H9 (cell line): Measurements from ENCODE around the gene CAGE1. TPM values are rescaled to one million over a fixed set of nuclear protein-coding genes. Genes with fewer than 3 reads are reported as not detected.

Experiments
- DNase-seq: peaks from one replicate; pipeline ENCODE4 v3.0.0-alpha.2; 2017
- H2AFZ ChIP-seq: one replicate; pipeline ENCODE4 v1.6.1; 2013; ENCODE audit warnings: mild to moderate bottlenecking, low read length, control low read depth, moderate library complexity
- H2AK5ac ChIP-seq: 2 replicates; pipeline ENCODE4 v1.6.1; 2013; ENCODE audit warnings: low read length, control low read depth, mixed read lengths; ENCODE audit not compliant: insufficient read length
- H2BK120ac ChIP-seq: one replicate; pipeline ENCODE4 v1.6.1; 2013; ENCODE audit warnings: low read depth, mild to moderate bottlenecking, low read length, control low read depth, inconsistent platforms; ENCODE audit not compliant: poor library complexity, severe bottlenecking
- H2BK12ac ChIP-seq: 2 replicates; pipeline ENCODE4 v1.6.1; 2013; ENCODE audit warnings: low read length, control low read depth, mixed read lengths, low read depth; ENCODE audit not compliant: insufficient read length
- H2BK15ac ChIP-seq: 2 replicates; pipeline ENCODE4 v1.6.1; 2013; ENCODE audit warnings: low read depth, low read length, control low read depth
- H2BK20ac ChIP-seq: one replicate; pipeline ENCODE4 v1.6.1; 2013; ENCODE audit warnings: low read depth, mild to moderate bottlenecking, low read length, control low read depth, inconsistent platforms; ENCODE audit not compliant: poor library complexity, severe bottlenecking
- H2BK5ac ChIP-seq: 2 replicates; pipeline ENCODE4 v1.6.1; 2013; ENCODE audit warnings: low read length, control low read depth, mixed read lengths; ENCODE audit not compliant: insufficient read length
- H3K14ac ChIP-seq: 2 replicates; pipeline ENCODE4 v1.6.1; 2013; ENCODE audit warnings: low read length, control low read depth; ENCODE audit not compliant: insufficient read depth
- H3K18ac ChIP-seq: 2 replicates; pipeline ENCODE4 v1.6.1; 2013; ENCODE audit warnings: low read depth, mild to moderate bottlenecking, mixed read lengths, low read length, control low read depth; ENCODE audit not compliant: insufficient read length
- H3K23ac ChIP-seq: 2 replicates; pipeline ENCODE4 v1.6.1; 2013; ENCODE audit warnings: low read length, control low read depth, mixed read lengths, low read depth; ENCODE audit not compliant: insufficient read length
- H3K23me2 ChIP-seq: 2 replicates; pipeline ENCODE4 v1.6.1; 2013; ENCODE audit warnings: low read depth, mild to moderate bottlenecking, mixed read lengths, low read length, control low read depth; ENCODE audit not compliant: insufficient read length, poor library complexity, severe bottlenecking
- H3K27ac ChIP-seq: 2 replicates; pipeline ENCODE4 v1.5.1; 2013; ENCODE audit warnings: low read length, control low read depth, mixed read lengths, low read depth; ENCODE audit not compliant: insufficient read length
- H3K27me3 ChIP-seq: 2 replicates; pipeline ENCODE4 v1.6.1; 2013; ENCODE audit warnings: low read length, control low read depth, inconsistent platforms; ENCODE audit not compliant: insufficient read depth
- H3K4ac ChIP-seq: 2 replicates; pipeline ENCODE4 v1.6.1; 2013; ENCODE audit warnings: low read depth, mild to moderate bottlenecking, control low read depth, inconsistent platforms, low read length, moderate library complexity
- H3K4me1 ChIP-seq: 2 replicates; pipeline ENCODE4 v1.6.1; 2013; ENCODE audit warnings: low read length, control low read depth, inconsistent platforms; ENCODE audit not compliant: insufficient read depth
- H3K4me2 ChIP-seq: 2 replicates; pipeline ENCODE4 v1.6.1; 2013; ENCODE audit warnings: low read length, control low read depth, mixed read lengths; ENCODE audit not compliant: insufficient read length, insufficient read depth
- H3K56ac ChIP-seq: 2 replicates; pipeline ENCODE4 v1.6.1; 2013; ENCODE audit warnings: low read depth, mild to moderate bottlenecking, mixed read lengths, low read length, control low read depth; ENCODE audit not compliant: insufficient read length
- H3K79me1 ChIP-seq: 2 replicates; pipeline ENCODE4 v1.6.1; 2013; ENCODE audit warnings: low read depth, mild to moderate bottlenecking, moderate library complexity, low read length, control low read depth, inconsistent platforms; ENCODE audit not compliant: insufficient read depth, poor library complexity, severe bottlenecking
- H3K79me2 ChIP-seq: 2 replicates; pipeline ENCODE4 v1.6.1; 2013; ENCODE audit warnings: low read length, control low read depth, inconsistent platforms; ENCODE audit not compliant: insufficient read depth
- H3K9ac ChIP-seq: 2 replicates; pipeline ENCODE4 v1.6.1; 2013; ENCODE audit warnings: low read length, control low read depth, mixed read lengths; ENCODE audit not compliant: insufficient read length; ENCODE audit errors: extremely low read depth
- H3K9me3 ChIP-seq: one replicate; pipeline ENCODE4 v1.6.1; 2013; ENCODE audit warnings: low read depth, low read length, inconsistent platforms; ENCODE audit not compliant: control insufficient read depth
- H3T11ph ChIP-seq: one replicate; pipeline ENCODE4 v1.6.1; 2013; ENCODE audit warnings: mild to moderate bottlenecking, low read length, control low read depth, inconsistent platforms
- H4K20me1 ChIP-seq: one replicate; pipeline ENCODE4 v1.6.1; 2013; ENCODE audit not compliant: control insufficient read depth, insufficient read length, insufficient read depth
- H4K5ac ChIP-seq: 2 replicates; pipeline ENCODE4 v1.6.1; 2013; ENCODE audit warnings: low read depth, mild to moderate bottlenecking, mixed read lengths, low read length, control low read depth; ENCODE audit not compliant: insufficient read length
- H4K8ac ChIP-seq: replicated peaks from 2 replicates; pipeline ENCODE4 v1.6.1; 2013; ENCODE audit warnings: low read length, control low read depth, mixed read lengths, low read depth; ENCODE audit not compliant: insufficient read length
- H4K91ac ChIP-seq: 2 replicates; pipeline ENCODE4 v1.6.1; 2013; ENCODE audit warnings: low read depth, mild to moderate bottlenecking, moderate library complexity, mixed read lengths, low read length, control low read depth; ENCODE audit not compliant: insufficient read length
- H3K27ac Mint-ChIP-seq, 3 experiments: 2 replicates in 2 of 3; 3 replicates in 1 of 3; pipeline ENCODE4 v1.8.0; 2020 to 2021; ENCODE audit warnings: mixed read lengths in 3 of 3, mild to moderate bottlenecking in 1 of 3, moderate library complexity in 1 of 3
- H3K27me3 Mint-ChIP-seq: 2 replicates; pipeline ENCODE4 v1.8.0; 2021; ENCODE audit warnings: low read depth, mild to moderate bottlenecking, moderate library complexity, mixed read lengths
- H3K36me3 Mint-ChIP-seq, 3 experiments: 2 replicates in 2 of 3; 3 replicates in 1 of 3; pipeline ENCODE4 v1.8.0; 2020 to 2021; ENCODE audit warnings: low read depth in 3 of 3, mixed read lengths in 3 of 3; ENCODE audit not compliant: insufficient read depth in 1 of 3
- H3K4me1 Mint-ChIP-seq, 2 experiments: 2 replicates each; pipeline ENCODE4 v1.8.0; 2020; ENCODE audit warnings: mixed read lengths in 2 of 2
- H3K4me3 Mint-ChIP-seq, 2 experiments: 2 replicates in 1 of 2; 3 replicates in 1 of 2; pipeline ENCODE4 v1.8.0; 2020 to 2021; ENCODE audit warnings: mild to moderate bottlenecking in 2 of 2, mixed read lengths in 2 of 2, moderate library complexity in 1 of 2
- H3K9me3 Mint-ChIP-seq, 2 experiments: 2 replicates in 1 of 2; 3 replicates in 1 of 2; pipeline ENCODE4 v1.8.0; 2020; ENCODE audit warnings: mild to moderate bottlenecking in 2 of 2, mixed read lengths in 2 of 2, moderate library complexity in 1 of 2
- CTCF ChIP-seq: fragments of 200-600 bp; sonication (generic); conservative IDR thresholded peaks from 3 replicates; pipeline ENCODE4 v1.8.0; 2021; ENCODE audit warnings: antibody characterized with exemption, mild to moderate bottlenecking
- WGBS: extraction: QIAGEN DNeasy Blood & Tissue Kit; methylation state at CpG from one replicate; pipeline ENCODE4 v1.1.7; 2013; ENCODE audit warnings: missing lambda C conversion rate, low lambda C conversion rate, mixed read lengths; ENCODE audit not compliant: insufficient read length; ENCODE audit errors: extremely low coverage; 5-methylcytosine and 5-hydroxymethylcytosine counted together
- total RNA-seq: library from RNA; stranded (reverse); gene quantifications from 2 replicates; pipeline ENCODE4 v1.2.1, GENCODE V29; 2021

The CAGE1 gene
- total RNA-seq, 1 experiment from 2014 or later, result 0.28 TPM

- H2BK5ac ChIP-seq, result no peak overlapping the region
- no peaks in the 10 kb centered on the region for H3K23me2 ChIP-seq
- no peak overlapping the region for H3K4ac ChIP-seq
- H2AK5ac ChIP-seq, result no peak overlapping the region
- no peaks in the 10 kb centered on the region for H3K79me2 ChIP-seq
- no peaks in the 10 kb centered on the region for H3K79me1 ChIP-seq
- WGBS, result no CpG with 5 or more reads among the region's 7 CpGs
- H4K8ac ChIP-seq, result no peak overlapping the region
- no peak overlapping the region for H3K9ac ChIP-seq
- no peak overlapping the region for H2BK20ac ChIP-seq
- H3K4me3 Mint-ChIP-seq, result no peak overlapping the region
- H4K20me1 ChIP-seq, result no peaks in the 10 kb centered on the region
- H3K27me3 ChIP-seq, result no peaks in the 10 kb centered on the region
- no peak overlapping the region for H4K91ac ChIP-seq
- no peak overlapping the region for H3T11ph ChIP-seq
- H2BK15ac ChIP-seq, result no peak overlapping the region
- no peak overlapping the region; a peak in 1 of 7 replicates for H3K27ac Mint-ChIP-seq
- peaks cover 42 to 81% (median 54%) of the 10 kb centered on the region in 3 experiments; a peak in 6 of 7 replicates for H3K36me3 Mint-ChIP-seq
- no peak overlapping the region for H3K18ac ChIP-seq
- no peak overlapping the region for H3K27ac ChIP-seq
- no peak overlapping the region for H3K56ac ChIP-seq
- no peak overlapping the region for H2BK12ac ChIP-seq
- no peak overlapping the region for H4K5ac ChIP-seq
- H3K9me3 ChIP-seq, result no peaks in the 10 kb centered on the region
- no peak for TF ChIP-seq CTCF
- peaks cover 21 to 26% of the 10 kb centered on the region in 2 experiments for H3K4me1 Mint-ChIP-seq
- no peak overlapping the region for H3K14ac ChIP-seq
- DNase-seq, result no peak
- no peak overlapping the region for H3K4me2 ChIP-seq
- H3K27me3 Mint-ChIP-seq, result no peaks in the 10 kb centered on the region
- H2BK120ac ChIP-seq, result no peak overlapping the region
- H2AFZ ChIP-seq, result no peak overlapping the region
- no peak overlapping the region for H3K23ac ChIP-seq
- no peaks in the 10 kb centered on the region for H3K9me3 Mint-ChIP-seq
- H3K4me1 ChIP-seq, result no peaks in the 10 kb centered on the region
Measured at GRCh38 chr6:7414811-7415210, 25.3 kb upstream of the CAGE1 start.
